HG03025 (cell line): ENCODE data around the gene SIRT7.

Experiments
- ATAC-seq: cut with Tn5 transposase; IDR thresholded peaks from one replicate; pipeline ENCODE4 v1.9.1; 2021; ENCODE audit warnings: mild to moderate bottlenecking, moderate library complexity; ENCODE audit not compliant: unreplicated experiment, low FRiP score

The SIRT7 gene

GRCh38 chr17:81933178-81933699 is 15.3 kb upstream of the SIRT7 start:
- ATAC-seq: no peak

- no peak for ATAC-seq
These were observed 14.5 kb upstream of the SIRT7 start for GRCh38 chr17:81932333-81932983.

- ATAC-seq: no peak
These were observed 13.8 kb upstream of the SIRT7 start for GRCh38 chr17:81931557-81932332.

GRCh38 chr17:81931189-81931556 is 13.2 kb upstream of the SIRT7 start:
- no peak for ATAC-seq

DNA sequence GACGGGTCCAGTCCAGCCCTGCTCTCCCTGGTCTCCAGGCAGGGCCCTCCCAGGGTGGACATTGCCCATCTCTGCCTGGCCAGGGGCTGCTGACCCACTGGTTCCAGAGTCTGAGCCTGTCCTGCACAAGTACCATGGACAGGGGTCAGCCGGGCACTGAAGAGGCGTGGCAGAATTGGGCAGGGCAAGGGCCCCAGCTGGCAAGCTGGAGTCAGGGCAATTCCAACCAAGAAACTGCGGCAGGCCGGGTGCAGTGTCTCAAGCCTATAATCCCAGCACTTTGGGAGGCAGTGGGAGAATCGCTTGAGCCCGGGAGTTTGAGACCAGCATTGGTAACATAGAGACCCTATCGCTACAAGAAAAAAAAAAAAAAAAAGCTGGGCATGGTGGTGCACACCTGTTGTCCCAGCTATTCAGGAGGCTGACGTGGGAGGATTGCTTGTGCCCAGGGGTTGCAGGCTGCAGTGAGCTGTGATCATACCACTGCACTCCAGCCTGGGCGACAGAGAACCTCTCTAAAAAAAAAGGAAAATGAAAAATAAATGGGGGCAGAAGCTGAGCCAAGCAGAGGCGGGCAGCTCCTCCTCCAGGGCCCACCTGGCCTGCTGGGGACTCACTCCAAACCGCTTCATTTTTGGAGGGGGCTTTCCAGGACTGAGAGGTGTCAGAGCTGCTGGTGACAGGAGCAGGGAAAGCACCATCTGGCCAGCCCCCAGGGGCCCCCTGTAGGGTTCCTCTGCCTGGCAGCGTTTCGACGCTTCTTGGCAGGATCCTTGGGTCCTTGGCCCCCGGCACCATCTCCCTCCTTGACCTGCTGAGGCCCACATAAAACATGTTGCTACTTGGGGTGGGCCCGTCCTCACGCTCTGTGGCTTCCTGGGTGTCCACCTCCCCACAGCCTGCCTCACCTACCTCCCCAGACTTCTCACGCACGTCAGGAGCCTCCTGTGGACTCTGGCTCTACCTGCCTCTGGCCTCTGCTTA is 12.5 kb upstream of the SIRT7 start:
- ATAC-seq: no peak

DNA sequence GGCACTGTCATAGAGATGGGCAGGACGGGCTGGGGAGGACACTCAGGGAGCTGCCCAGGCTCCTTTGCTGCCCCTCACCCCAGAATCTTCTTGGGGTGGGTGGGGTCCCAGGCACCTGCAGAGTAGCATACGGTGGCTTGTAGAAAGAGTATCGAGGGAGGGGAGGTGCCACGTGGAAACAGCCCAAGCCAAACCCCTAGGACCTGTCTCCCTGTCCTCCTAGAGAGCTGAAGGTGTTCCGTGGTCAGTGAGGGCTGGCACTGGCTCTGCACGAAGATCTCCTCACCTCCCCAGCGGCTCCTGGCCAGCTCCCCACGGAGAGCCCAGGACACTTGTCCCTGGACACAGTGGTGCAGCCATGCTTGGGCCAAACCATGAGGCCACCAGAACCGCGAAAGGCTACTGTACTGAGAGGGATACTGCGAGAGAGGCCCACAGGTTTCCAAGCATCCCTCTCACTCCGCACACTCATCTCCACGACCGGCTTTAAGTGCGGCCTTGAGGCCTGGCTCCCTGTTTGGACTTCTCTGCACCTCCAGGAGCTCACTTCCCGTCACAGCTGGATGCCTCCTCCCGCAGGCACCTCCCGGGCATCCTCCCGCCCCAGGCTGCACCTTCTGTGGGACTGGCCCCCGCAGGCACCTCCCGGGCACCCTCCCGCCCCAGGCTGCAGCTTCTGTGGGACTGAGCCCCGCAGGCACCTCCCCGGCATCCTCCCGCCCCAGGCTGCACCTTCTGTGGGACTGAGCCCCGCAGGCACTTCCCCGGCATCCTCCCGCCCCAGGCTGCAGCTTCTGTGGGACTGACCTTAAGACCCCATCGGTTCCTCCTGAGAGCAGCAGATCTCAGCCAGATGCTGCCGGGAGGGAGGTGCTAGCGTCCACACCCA is 11.5 kb upstream of the SIRT7 start:
- no peak for ATAC-seq

- no peak for ATAC-seq
These were observed 10.7 kb upstream of the SIRT7 start for GRCh38 chr17:81928544-81929252.

- peak; percentile 46 for ATAC-seq
These were observed 9.9 kb upstream of the SIRT7 start, which contains the start of gene MAFG for GRCh38 chr17:81927653-81928543. Gene MAFG, minus strand, starts transcription at chr17:81927735. Its CDS starts 4,550 bp downstream, at chr17:81923185.

- ATAC-seq: peak; percentile 22
These were observed 9.2 kb upstream of the SIRT7 start for GRCh38 chr17:81927152-81927652.

GRCh38 chr17:81926451-81927151 is 8.6 kb upstream of the SIRT7 start:
- ATAC-seq: peak; percentile 23

- ATAC-seq: no peak
These were observed 8.0 kb upstream of the SIRT7 start for GRCh38 chr17:81925860-81926450.

DNA sequence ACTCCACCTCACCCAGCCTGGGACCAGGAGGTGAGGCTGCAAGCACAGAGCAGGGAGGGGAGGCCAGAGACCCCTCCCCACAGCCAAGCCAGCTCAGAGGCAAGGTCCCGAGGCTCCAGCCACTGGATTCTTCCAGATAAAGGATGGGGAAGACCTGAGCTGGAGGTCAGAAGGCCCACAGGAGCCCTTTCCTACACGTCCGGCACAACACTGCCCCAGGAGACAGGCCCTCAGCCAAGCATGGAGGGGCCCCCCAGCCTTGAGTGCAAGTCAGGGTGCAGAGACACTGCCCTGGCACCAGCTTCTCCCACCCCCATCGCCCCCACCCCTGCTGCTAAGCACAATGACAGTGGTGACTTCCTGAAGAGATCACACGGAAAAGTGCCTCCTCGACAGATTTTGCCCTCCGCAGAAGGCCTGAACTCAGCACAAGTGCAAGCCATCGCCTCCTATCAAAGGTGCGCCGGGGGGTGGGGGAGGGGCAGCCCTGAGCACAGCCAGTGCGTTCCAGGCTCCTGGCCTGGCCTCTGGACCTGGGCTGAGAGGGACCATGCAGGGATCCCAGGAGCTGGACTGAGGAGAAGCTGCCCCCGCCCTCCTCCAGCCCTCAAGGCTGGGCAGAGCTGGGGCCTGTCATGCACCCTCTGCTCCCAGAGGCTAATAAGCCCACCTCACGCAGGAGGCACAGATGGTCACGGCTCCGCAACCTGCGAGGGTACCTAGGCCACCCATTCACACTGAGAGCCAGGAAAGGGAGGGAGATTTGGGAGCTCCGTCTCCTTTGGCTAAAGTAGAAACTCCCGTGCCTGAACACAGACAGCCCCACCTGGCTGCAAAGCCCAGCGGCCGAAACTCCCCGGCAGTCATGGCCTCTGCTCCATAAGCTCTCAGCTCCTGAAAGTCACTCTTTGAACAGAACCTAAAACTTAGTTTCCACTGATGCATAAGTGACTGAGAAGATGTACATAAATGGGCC is 6.9 kb upstream of the SIRT7 start:
- no peak for ATAC-seq

GRCh38 chr17:81923302-81924260 is 5.6 kb upstream of the SIRT7 start:
- no peak for ATAC-seq

DNA sequence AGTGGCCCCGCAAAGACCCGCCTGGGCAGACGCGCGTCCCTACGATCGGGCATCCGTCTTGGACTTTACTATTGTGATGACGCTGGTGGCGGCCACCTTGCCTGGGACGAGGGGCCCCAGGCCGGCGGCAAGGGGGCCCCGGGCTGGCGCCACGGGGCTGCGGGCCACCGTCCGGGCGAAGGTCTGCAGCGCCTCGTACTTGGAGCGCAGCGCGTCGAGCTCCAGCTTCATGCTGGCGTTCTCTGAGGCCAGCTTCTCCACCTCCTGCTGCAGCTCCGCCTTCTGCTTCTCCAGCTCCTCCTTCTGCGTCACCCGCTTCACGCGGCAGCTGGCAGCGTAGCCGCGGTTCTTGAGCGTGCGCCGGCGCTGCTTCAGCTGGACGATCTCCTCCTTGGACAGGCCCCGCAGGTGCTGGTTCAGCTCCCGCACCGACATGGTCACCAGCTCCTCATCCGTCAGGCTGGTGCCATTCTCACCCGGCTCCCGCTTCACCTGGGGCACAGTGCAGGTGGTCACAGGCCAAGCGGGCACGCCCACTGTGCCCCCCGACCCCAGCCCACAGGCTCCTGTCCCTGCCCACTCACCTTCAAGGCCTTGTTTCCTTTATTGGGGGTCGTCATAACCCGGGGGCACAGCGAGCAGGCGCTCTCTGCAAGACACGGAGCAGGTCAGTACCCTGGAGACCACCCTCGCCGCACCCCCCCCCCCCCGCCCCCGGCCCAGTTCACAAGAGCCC is 4.8 kb upstream of the SIRT7 start:
- no peak for ATAC-seq
